GM21360 (cell line): ENCODE data around the gene IFNL3.

ENCODE experiments used
- ATAC-seq: cut with Tn5 transposase; IDR thresholded peaks from one replicate; pipeline ENCODE4 v1.9.1; 2021; ENCODE audit warnings: mild to moderate bottlenecking, moderate library complexity; ENCODE audit not compliant: unreplicated experiment

The IFNL3 gene

DNA sequence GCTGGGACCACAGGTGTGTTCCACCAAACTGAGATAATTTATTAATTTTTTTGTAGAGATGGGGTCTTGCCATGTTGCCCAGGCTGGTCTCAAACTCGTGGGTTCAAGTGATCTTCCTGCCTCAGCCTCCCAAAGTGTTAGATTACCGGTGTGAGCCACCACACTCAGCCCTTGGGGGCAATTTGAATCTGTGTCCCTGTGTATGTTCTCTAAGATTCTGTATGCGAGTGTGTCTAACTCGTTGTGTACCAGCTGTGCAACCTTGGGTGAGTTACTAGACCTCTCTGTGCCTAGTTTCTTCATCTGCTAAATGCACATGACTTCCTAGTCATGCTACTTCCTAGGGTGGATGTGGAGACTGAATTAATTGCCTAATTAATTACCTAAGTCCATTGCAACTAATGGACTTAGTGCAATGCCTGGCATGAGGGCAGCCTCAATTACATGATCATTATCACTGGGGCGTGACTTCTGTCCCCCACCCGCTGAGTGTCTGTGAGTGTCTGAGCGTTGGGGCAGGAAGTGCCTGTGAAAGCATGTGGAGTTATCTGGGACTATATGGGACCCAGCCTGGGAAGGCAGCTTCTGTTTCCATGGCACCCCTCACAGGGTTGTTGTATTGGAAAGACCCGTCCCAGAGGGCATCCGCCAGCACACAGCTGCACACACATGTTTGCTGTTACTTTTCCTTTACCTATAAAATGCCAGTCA lies 49.8 kb downstream of the IFNL3 start:
- no peak for ATAC-seq

DNA sequence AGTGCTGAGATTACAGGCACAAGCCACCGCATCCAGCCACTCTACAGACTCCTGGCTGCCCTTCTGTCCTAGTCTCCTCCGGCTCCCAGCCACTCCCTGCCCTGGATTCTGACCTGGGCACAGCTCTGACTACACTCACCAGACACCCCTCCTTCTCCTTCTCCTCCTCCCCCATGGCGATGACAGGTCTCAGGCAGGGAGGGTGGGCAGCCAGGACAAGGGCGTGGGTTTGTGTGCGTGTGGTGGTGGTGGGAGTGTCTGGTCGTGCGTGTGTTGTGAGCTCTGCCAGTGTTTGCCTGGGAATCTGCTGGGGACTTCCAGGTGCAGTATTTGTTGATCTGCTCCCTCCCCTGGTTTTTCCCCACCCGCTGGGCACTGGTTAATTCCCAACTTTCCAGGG lies 51.0 kb downstream of the IFNL3 start:
- ATAC-seq, result no peak
